ENCODE results near the gene MYH15.

DNA sequence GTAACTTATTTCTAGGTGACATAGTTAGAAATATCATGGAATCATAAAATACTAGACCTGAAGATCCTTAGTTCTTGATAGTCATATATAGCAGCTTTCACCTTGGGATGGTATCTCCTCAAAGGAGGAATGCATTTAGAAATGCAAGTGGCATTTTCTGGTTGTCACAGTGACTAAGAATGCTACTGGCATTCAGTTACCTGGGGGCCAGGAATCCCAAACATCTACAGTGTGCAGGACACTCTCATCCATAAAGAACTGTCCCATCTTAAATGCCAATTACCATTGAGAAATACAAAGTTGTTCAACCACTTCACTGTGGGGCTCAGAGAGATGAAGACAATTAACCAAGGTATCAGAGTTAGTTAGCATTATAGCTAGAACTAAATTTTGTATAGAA, 36.7 kb downstream of the MYH15 start:
- TF ChIP-seq, protein P1, sequence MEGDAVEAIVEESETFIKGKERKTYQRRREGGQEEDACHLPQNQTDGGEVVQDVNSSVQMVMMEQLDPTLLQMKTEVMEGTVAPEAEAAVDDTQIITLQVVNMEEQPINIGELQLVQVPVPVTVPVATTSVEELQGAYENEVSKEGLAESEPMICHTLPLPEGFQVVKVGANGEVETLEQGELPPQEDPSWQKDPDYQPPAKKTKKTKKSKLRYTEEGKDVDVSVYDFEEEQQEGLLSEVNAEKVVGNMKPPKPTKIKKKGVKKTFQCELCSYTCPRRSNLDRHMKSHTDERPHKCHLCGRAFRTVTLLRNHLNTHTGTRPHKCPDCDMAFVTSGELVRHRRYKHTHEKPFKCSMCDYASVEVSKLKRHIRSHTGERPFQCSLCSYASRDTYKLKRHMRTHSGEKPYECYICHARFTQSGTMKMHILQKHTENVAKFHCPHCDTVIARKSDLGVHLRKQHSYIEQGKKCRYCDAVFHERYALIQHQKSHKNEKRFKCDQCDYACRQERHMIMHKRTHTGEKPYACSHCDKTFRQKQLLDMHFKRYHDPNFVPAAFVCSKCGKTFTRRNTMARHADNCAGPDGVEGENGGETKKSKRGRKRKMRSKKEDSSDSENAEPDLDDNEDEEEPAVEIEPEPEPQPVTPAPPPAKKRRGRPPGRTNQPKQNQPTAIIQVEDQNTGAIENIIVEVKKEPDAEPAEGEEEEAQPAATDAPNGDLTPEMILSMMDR (conservative IDR thresholded peaks at IDR 0.05; ENCODE audit: low read length), result no peak
- no peak for TF ChIP-seq EZH2phosphoT487 (IDR thresholded peaks at IDR 0.05; ENCODE audit: borderline replicate concordance, low read depth, low read length)

Data from OCI-LY7 (cell line).